HG02981 (cell line): ENCODE data around the gene CMSS1.

Experiments used
- ATAC-seq: cut with Tn5 transposase; IDR thresholded peaks from one replicate; pipeline ENCODE4 v1.9.1; 2021; ENCODE audit warnings: mild to moderate bottlenecking, moderate library complexity; ENCODE audit not compliant: unreplicated experiment

The CMSS1 gene

DNA sequence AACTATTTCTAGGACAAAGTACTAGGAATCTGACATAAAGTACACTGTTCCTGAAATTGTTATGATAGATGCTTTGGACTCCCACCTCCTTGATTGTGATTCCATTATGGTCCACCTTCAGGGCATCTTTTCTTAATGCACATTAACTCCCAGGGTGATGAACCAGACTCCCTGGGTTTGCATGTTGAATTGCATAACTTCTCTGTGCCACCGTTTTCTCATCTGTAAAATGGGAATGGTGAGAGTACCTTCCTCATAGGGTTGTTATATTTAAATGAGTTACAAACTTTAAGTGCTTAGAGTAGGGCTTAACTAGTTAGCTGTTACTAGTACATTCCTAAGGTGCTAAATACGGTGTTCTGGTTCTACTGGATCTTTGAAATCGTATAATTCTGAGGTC is 81.9 kb downstream of the CMSS1 start:
- no peak for ATAC-seq

DNA sequence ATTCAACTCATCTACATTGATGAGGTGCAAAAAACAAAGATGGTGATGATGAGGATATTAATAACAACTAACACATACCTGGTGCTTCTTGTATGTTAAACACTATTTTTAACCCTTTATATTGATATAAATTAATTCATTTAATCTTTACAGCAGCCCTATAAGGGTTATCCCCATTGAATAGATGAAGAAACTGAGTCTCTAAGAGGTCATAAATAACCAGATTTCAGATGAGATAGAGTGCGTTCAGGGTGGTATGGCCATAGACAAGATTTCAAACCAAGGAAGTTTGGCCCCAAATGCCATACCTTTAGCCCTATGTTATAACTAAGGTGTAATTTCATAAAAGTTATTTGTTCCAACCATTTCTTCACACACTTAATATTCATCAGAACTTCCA is 82.6 kb downstream of the CMSS1 start:
- ATAC-seq: no peak

DNA sequence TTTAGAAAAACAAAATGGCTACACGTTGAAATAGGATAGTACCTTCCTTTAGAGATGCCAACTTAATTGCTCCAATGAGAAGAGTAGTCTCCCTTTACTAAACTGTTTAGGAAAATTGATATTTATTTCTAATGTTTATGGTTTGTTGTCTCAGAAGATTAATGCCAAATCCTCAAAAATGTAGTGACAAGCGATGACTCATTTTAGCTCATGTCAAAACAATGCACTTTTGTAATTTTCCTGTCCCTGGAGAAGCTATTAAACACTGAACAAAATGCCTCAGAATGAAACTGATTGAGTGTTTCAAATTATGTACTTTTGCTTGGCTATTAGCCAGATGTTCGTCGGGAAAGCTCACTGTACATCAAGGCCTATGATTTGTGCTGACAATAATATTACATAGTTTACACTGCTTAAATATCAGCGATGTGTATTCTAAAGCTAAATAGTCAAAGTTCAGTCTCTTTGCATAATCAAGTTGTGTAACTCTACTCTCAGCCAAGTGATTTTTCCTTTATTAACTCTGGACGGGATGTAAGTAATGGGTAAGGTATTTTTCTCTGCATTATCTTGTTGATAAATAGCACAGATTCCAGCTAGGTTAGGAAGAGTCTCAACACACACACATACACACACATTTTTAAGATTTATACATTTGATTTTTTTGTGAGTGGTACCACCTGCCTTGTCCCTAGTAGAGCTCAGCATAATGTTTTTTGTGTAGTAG is 83.7 kb downstream of the CMSS1 start:
- ATAC-seq: no peak

DNA sequence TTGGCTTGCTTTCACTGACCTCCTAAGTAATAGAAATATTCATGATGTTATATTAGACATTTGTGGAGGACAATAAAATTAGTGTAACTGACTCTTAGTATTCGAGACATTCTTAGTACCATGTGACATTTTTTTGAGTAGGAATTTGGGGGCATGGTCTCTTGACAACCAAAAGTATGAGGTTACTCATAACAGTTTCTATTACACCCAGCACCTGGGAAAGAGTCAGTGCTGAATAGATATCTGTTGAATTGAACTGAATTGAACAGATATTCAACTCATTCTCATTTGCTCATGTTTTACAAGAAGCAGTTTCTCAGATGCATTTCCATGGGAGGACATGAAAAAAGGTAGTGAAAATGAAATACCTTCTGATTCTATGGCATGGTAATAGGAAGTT is 84.4 kb downstream of the CMSS1 start:
- ATAC-seq: no peak

DNA sequence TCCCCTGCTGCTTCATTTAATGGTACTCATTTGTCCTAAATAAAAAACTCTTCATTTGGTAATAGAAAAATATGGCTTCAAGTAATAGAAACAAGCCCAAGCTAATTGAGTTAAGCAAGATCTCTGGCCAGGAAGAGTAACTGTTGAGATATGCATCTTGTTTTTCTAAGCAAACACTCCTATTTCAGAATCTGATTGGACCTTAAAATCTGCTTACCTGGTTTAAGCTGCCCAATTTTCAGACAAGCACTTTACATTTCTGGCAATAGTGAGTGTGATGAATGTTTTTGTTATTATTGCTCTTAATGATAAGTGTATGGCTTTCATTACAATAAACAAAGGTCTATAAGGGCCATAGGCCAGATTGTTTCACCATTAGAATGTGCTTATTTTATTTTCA is 86.2 kb downstream of the CMSS1 start:
- ATAC-seq: no peak

DNA sequence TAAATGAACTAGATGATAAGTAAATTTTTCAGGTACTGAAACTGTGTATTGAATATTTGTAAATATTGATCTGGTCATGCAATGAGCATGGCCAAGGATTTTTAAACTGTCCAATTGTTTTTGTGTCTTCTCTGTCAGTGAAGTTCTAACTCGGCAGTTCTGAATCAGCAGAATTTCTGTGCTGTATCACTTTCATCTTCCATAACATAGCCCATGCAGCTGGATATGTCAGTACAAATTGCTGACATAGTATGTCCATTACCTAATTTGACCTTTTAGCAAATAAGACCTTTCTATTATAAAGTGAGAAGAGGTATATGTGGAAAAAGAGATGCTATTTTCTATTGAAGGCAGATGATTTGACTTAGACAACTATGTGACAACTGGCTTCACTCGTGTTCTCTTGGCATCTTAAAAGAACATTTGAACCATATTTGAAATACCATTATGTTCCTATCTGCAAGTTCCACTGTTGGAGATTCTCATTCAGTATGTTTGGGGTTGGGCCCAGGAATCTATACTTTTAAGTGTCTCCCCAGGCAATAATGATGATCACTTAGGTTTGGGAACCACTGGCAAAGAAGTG is 90.4 kb downstream of the CMSS1 start:
- ATAC-seq: no peak

DNA sequence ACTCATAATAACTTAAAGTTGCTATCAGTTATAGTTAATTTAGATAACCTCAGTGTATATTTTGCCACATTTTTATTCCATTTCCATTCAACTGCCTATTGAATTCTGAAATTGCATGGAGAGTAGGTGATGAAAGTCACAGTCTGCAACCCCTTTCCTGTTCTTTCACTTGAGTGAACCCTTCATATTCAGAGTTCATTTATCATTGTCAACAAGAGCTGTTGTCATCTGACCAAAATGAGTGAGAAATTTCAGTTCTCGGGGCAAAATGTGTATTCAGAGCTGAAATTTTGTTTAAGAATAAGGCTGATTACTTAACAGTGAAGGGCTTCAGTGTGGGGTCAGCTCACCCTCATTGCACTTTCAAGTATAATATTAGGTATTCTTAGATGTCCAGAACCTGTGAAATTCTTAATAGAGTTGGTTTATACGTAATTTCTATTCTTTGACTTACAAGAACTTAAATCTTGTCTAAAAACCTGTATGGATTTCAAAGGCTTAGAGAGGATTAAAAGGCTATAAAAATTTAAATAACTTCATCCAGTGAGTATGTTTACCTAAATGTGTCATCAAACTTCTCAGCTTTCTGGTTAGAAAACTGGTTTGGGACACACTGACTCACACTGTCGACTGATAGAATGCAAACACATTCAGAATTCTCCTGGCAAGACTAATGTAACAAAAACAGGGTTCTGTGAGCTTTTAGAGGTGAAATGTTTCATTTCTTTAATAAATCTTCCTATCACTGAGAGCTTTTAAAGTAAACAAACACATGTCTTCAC is 92.2 kb downstream of the CMSS1 start:
- no peak for ATAC-seq

DNA sequence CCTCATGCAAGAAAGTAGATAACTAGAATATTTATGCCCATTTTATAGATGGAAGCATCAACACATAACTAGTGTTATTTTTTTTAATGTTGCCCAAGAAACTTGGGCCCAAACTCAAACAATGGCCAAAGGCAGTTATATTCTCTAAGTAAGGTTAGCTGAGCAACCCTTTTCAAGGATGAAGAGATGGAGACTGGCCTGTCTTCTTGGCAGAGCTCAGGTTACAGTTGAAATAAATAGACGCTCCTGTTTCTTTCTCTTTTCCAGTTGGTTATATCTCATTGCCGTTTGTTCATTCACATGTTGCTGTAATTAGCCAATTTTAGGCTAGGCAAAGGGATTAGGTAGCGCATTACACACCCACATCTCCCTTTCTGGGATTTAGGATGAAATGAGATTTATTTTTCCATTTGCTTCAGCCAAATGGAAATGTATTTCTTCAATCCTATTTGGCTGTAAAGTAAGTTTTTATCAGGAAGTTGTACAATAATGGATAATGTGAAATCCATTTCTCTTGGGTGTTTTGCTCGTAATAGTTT is 93.2 kb downstream of the CMSS1 start:
- no peak for ATAC-seq

DNA sequence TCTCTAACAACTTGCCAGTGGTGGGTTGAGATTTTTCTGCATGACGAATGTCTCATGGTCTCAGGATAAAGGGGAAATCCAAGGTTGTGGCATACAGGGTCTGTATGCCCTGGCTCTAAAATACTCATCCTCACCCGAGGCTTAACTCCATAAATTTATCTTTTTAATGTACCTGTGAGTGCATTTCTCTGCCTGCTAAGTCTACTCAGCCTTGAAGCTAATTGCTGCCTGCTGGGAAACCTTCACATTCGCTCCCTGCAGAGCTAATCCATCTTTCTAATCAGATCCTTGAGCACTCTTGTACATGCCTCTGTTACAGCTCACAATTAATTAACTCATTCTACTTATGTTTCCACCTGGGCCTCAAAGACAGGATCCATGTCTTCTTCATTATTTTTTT is 93.8 kb downstream of the CMSS1 start:
- no peak for ATAC-seq

DNA sequence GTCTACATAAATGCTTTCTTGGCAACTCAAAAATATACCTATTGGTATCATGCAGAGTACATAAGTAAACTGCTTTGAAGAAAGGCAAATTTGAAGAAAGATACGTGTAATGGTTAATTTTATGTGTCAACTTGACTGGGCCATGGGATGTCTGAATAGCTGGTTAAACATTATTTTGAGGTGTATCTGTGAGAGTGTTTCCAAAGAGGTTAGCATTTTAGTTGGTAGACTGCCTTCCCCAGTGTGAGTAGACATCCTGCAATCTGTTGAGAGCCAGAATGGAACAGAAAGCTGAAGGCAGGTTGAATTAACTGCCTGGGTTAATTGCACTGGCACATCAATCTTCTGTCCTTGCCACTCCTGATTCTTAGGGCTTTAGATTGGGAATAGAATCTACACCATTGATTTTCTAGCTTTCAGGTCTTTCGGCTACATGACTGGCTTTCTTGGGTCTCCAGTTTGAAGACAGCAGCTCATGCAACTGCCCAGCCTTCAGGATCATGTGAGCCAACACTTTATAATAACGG is 98.3 kb downstream of the CMSS1 start:
- ATAC-seq: no peak

DNA sequence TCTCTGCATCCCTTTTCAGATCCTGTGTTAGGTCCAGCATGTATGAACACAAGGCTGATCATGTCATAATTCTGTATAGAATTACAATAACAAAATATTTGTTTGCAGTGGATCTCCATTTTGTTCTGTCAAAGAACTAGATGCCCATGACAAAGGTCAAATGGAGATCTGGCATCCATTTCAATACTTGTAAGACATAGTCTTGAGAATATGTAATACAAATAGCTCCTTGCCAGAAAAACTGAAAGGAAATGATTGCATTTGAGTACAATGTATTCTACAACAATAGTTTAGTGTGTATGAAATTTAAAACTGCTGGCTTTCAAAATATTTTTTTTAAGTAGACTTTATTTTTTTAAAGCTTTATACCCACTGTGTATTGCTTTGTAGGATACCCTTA is 101.1 kb downstream of the CMSS1 start:
- no peak for ATAC-seq

DNA sequence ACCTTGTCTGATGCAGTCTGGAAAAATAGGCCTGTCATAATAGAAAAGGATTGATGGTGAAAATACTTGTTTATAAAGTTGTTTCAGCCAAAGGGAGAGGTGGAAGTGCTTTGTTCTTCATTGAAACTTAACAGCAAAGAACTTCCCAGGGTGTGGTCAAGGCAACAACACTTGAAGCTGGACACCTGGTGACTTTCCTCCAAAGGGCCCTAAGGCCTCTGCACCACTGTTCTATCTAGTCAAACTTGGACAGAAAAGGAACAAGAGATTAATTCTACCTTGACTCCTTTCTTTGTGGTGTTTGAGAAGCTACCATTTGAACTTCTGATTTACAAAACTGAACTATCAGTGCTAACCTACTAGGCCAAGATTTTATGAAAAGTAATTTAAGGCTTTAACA is 102.0 kb downstream of the CMSS1 start:
- ATAC-seq: no peak

DNA sequence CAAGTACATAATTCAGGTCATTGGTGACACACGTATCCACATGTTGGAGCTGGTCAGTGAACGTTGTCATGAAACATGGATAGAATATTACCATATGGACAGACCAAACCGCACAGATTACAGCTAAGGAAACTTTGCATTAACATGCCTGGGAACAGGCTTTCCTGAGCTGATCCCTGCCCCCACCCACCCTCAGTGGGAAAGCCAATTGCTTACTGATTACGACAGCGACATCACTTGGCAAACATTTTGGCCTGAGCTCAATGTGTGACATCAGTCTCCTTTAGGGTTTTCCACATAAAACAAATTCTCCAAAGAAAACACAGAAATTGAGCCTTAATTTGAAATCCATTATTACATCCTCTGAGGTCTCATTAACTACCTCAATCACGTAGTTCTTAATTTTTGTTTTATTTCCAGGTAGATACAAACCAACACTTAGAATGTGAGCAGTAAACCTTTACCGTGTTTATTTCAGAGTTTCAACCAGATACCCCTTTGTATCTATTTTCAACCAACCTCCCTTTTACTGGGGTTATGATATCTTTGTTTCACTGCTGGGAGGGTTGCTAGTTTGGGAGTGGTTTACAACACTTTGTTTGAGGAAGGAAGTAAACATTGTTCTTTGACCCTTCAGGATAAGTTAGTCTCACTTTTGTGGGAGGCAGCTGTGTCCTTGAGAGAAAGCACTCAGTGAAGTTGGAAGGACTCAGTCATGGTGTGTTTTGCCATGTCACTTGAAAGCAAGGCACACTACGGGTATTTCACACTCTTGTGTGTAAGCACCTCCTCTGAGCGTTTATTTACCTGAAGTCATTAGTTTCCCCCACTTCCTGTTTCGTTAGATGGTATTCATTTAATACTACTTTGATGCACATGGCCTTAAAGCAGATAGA is 103.1 kb downstream of the CMSS1 start:
- no peak for ATAC-seq

DNA sequence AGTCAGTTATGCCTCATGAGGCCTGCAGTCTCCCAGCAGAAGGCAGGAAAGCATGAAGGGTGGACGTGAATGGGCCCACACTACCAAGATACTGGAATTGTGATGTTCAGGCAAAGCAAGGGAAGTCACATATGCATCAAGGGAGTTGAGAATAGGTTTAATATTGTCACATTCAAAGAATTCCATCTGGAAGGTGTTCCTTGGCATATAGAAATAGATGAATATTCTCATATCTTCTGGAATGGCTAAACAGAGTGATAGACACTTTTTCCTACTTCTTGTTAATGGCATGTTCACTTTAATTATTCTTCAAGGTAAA is 103.7 kb downstream of the CMSS1 start:
- ATAC-seq: no peak

DNA sequence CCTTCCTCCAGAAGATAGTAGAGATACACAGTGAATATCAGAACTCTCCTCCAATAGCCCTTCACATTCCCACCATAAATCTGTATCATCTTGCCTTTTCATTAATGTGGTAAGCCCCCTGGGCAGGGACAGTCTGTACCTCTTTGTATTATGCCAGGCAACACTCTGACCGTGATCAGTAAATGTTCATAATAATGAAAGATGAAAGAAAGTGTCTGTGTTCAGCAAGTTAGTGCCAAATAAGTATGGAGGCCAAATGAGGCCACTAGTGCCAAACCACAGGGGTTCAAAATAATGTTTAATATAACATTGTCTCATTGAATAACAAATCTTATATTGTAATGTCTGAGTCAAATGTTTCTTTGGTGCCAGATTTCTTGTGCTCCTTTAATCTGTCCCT is 104.3 kb downstream of the CMSS1 start:
- no peak for ATAC-seq

DNA sequence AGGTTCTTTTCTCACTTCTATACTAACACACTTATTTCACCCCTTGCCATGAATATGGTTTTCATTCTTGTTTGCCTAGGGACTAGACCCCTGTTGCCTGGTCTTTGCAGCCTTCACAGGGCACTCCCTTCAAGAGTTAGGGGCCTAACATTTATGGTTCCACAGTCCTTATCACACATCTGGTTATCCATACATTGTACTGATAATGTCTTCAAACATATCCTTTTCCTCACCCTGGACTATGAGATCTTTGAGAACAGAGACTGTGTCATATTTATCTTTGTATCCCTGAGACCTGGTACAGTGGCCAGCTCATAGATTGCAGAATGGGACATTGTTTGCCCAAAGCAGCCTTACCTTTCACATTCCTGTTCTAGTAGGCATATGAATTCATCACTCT is 106.2 kb downstream of the CMSS1 start:
- no peak for ATAC-seq

DNA sequence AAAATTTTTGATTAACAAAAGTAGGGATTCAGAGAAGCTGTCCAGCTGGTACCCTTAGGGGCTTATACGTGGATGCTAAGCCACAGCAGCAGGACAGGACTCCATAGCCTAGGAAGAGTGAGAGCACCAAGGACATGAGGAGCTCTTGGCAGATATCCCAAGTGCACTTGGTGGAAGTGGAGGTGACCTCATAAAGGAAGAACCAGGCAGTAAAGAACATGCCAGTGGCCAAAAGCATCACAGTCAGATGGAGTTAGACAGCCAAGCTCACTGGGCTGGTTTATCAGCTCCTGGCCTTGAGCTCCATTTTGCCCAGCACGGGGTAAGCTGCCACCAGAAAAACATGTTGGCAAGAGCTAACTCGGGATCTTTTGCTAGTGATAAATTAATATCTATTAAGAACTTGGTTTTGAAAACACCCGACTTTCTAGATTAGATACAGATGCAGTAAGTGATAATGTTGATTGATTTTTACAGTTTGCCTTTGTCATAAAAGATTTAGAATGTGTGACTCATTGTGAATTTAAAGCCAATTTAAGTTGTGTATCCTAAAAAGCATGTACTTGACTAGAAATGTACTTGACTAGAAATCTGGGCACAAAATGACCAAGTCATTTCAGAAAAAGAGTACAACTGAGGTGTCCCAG is 108.0 kb downstream of the CMSS1 start:
- ATAC-seq: no peak

DNA sequence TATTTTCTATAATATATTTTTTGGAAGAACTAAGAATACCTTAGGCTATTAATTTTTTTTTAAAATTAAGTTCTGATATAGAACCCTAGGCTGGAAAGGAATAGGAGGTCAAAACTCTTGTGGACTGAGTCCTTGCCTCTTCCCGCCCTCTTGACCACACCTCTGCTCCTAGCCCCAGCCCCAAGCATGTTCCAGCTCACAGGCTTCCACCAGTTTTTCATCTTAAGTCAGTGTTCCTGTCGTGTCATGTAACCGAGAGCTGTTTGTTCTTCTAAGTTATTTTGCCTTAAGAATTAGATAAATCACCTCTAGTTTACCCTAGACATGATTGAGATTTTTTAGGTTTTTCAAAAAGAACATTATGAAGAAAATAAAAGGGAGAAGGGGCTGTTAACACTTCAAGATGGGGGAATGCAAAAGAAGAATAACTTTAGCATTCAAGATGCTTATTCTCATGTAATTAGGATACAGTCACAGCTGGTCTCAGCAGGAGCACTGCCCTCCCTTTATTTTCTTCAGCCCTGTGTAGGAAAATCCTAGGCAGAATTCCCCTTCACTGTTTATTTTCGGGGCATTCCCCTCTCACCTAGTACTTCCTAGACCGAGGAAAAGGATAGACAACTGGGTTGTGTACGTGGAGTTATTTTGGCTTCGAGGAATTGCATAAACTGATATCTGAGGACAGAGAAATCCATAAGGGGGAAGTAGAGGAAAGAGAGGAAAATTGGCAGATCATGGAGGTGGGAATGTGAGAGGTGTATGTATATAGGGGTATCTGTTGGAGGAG is 110.2 kb downstream of the CMSS1 start:
- no peak for ATAC-seq
